ENCODE measurements around the gene ATRNL1.

The ATRNL1 gene, protein sequence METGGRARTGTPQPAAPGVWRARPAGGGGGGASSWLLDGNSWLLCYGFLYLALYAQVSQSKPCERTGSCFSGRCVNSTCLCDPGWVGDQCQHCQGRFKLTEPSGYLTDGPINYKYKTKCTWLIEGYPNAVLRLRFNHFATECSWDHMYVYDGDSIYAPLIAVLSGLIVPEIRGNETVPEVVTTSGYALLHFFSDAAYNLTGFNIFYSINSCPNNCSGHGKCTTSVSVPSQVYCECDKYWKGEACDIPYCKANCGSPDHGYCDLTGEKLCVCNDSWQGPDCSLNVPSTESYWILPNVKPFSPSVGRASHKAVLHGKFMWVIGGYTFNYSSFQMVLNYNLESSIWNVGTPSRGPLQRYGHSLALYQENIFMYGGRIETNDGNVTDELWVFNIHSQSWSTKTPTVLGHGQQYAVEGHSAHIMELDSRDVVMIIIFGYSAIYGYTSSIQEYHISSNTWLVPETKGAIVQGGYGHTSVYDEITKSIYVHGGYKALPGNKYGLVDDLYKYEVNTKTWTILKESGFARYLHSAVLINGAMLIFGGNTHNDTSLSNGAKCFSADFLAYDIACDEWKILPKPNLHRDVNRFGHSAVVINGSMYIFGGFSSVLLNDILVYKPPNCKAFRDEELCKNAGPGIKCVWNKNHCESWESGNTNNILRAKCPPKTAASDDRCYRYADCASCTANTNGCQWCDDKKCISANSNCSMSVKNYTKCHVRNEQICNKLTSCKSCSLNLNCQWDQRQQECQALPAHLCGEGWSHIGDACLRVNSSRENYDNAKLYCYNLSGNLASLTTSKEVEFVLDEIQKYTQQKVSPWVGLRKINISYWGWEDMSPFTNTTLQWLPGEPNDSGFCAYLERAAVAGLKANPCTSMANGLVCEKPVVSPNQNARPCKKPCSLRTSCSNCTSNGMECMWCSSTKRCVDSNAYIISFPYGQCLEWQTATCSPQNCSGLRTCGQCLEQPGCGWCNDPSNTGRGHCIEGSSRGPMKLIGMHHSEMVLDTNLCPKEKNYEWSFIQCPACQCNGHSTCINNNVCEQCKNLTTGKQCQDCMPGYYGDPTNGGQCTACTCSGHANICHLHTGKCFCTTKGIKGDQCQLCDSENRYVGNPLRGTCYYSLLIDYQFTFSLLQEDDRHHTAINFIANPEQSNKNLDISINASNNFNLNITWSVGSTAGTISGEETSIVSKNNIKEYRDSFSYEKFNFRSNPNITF (N-terminal part only)

GRCh38 chr10:115093286-115093775, at the start of gene ATRNL1:
TSS of gene ATRNL1 (plus strand) at chr10:115093365. CDS start at chr10:115093751, 386 bp downstream.
- DNase-seq, result no peak

DNA sequence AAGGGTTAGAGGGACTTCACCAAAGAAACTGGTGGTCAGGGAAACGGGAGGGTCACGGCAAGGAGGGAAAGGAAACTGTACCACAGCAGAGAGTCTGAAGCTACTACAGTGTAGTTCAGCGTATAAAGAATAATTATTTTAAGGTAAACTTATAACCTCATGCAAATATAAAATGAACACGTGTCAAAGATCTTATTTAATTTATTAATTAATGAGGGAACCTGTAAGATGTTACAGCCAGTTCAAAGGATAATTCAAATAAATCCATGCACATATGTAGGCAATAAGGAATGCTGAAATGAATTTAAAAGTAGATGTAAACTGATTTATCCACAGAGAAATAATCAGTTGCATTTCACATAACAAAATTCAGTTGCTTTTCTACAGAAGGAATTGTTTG, 49.4 kb upstream of the ATRNL1 start:
- no peak for DNase-seq

DNA sequence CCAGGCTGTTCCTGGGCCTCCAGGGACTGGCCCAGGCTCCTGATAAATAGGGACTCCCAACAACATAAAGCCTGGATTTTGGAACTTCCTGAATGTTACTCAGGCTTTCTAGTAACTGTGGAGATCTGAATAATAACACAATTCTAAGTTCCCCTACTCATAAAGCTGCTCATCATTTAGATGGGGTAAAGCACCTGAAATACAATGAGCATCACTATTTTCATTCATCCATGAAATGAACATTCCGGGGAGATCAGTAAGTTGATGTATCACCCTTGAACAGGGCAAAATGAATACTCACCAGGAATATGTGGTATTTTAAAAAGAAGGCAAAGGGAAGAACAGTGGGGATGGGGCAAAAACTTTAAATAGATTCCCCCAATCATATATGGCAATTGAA, 48.3 kb upstream of the ATRNL1 start:
- DNase-seq, result no peak

DNA sequence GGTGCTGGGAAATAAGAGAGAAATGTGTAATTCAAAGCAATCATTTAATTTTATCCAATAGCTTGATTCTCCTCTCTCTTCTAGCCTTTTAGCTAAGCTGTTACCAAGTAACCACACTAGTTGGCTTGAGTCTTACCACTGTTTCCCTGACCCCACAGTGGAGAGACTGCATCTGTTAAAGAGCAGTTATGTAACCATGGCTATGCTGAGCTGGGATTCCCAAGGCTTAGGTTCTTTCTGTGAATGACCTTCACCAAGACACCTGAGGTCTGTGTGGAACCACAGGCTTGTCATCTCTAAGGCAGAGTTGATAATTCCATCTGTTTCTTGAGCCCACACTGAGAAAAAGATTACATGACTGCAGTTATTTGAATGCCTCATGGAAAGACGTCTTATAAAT, 47.7 kb upstream of the ATRNL1 start:
- no peak for DNase-seq

DNA sequence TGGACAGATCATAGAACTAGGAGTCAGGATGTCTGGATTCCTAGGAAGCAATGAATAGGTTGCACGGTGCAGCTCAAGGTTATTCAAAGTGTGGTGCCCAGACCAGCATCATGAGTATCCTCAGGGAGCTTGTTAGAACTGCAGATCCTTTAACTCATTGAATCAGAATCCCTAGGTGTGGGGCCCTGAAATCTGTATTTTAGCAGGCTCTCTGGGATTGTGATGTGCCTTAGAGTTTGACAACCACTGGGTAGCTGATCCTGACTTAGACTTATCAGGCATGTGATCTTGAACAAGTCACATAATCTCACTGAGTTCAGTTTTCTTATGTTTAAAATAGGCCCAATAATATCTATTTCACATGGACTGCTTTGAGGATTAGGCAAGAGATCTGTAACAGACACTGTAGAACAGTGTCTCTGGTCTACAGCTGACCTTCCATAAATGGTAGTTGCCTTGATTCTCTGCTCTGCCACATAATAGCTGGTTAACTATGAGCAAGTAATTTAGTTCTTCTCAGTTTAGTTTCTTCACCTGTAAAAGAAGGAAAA, 46.4 kb upstream of the ATRNL1 start:
- DNase-seq, result no peak

GRCh38 chr10:115047705-115048104, 45.5 kb upstream of the ATRNL1 start:
- DNase-seq, result no peak

DNA sequence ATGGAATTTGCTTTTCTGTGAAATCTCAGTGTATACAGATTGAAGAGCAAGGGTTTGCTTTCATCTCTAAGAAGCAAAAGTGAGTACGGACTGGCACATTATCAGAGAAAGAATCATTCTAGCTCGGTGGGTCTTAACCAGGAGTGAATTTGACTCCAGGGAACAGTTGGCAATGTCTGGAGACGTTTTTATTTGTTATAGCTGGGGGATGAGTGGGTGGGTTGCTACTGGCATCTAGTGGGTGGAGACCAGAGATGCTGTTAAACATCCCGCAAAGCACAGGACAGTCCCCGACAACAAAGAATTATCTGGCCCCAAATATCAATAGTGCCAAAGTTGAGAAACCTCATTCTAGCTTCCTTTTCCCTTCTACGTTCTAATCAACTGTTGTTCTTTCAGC, 43.8 kb upstream of the ATRNL1 start:
- no peak for DNase-seq

DNA sequence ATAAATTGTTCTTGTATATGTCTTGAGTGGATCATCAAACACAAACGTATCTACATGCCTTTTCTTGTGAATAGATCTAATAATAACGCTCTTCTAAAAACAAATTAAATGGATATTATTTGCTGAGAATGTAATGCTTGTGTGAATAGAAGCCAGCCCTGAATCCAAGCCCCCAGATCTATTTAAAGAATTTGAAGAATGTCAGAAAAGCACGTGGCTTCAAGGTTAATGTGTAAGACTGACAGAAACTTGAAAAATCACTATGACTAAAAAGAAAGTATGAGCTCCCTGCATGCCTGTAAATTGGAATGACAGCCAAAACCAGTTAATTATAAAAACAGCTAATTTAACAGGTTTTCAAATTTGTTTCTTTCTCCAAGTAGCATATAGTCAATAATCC, 43.2 kb upstream of the ATRNL1 start:
- DNase-seq, result no peak

- no peak for DNase-seq
Observed at GRCh38 chr10:115050375-115051010, 42.7 kb upstream of the ATRNL1 start.

- no peak for DNase-seq
Observed at GRCh38 chr10:115051216-115051615, 41.9 kb upstream of the ATRNL1 start.

GRCh38 chr10:115052226-115052625, 40.9 kb upstream of the ATRNL1 start:
- no peak for DNase-seq

GRCh38 chr10:115052728-115053127, 40.4 kb upstream of the ATRNL1 start:
- no peak for DNase-seq

DNA sequence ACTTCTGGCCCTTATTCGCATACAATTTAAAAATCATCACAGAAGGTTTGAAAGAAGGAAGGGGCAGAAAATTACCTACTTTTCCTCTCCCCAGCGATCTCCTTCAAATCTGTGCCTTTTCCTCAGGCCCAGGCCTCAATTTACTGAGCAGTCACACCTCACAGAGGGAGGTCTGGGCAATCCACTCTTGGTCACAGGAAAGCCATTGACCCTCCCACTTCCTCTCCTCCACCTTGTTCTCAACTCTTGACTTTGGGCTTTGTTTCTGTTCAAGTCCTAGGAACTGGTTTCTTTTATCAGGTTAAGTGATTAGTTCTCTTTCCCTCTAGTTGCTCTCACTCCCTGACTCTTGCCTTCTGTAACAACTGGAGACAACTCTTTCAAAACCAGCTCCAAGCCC, 37.0 kb upstream of the ATRNL1 start:
- no peak for DNase-seq

DNA sequence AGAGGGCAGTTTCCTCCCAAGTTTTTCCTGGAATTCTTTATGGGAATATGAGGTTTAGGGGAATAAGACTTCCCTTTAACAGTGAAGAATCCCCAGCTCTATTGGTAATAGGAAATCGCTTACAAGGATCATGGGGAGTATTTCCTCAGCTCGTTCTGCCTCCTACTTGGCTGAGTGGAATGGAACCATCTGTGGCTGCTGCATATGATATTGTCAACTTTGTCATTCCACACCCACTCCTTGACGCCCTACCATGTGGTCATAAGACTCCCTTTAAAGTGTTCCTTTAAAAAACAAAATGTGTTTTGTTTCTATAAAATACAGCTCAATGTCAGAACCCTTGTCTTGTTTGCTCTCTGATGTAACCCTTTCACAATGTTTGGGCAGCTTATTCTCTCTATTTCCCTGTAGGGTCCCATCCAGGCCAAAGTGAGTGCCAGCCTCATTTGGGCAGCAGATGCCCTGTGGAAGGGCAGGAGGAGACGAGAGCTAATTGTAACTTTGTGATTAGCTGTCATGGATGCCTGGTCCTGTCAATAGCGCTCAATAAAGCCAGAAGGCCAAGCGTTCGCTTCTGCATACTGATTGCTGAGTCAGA, 33.8 kb upstream of the ATRNL1 start:
- no peak for DNase-seq

- no peak for DNase-seq
Observed at GRCh38 chr10:115063701-115064658, 29.2 kb upstream of the ATRNL1 start.

DNA sequence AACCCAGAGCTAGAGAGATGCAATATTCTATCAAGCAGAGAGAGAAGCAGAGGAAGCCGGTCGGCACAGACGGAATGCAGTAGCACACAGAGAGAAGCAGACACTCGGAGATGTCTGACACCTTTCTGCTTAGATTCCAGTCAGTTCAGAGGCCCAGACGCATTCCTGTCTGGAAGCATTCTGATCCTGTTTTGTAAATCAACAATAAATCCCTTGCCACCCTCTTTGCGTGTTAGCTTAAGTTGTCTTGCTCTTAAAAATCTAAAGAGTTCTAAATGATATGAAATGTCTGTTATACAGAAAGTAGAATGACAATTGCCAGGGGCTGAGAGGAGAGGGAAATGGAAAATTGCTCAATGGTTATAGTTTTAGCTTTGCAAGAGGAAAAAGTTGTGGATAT, 27.4 kb upstream of the ATRNL1 start:
- DNase-seq, result no peak

- no peak for DNase-seq
Observed at GRCh38 chr10:115066528-115066927, 26.6 kb upstream of the ATRNL1 start.

DNA sequence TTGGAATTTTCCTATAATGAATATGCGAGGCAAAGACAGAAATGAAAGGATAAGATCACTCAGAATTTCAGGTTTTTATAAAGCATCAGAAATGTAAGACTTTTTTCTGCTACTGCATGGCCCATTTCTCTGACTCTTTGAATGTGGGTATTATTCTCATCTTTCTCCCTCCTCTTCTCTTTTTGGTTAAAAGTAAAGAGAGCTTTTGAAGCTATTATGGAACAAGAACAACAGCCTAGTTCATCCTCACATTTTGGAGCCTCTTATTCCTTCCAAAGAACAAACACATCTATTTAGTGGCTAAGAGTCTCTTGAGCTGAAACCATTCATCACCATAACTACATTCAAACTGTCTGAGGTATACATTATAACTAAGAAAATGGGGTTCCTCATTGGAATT, 19.4 kb upstream of the ATRNL1 start:
- no peak for DNase-seq

GRCh38 chr10:115082506-115082905, 10.7 kb upstream of the ATRNL1 start:
- no peak for DNase-seq

DNA sequence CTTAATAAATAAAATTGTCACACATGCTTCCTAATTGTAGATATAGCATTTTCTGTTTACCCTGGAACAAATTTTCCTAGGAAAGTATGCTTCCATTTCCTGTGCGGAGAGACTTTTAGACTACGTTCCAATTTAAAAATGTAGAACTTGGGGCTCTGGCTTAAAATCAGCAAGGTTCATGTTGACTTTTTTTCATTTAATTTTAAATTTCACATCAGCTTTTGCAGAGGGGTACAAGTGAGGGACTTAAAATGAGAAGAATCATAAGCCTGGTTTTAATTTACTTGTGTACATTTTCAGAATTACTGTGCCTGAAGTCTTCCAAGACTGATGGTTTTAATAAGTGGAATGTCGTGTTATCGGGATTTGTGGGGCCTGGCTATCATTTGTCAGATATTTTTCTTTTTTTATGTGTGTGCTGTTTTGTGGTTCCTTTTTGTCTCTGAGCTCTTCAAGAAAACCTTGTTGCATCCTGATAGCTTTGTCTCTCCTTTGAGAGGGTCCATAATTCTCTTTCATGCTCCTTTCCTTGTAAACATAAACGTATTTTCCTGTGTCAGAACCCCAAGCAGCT, 8.8 kb upstream of the ATRNL1 start:
- DNase-seq, result no peak

Data from CD4-positive, alpha-beta T cell treated with Interleukin-21 for 1 hour (primary cell).